GM11168 (cell line): Measurements from ENCODE around the gene SV2C.

ENCODE experiments used
- in situ Hi-C: fragments of 300-500 bp; cut with MboI; formaldehyde crosslinking; loops from one replicate; pipeline ENCODE4 v1.12.0; 2022; ENCODE audit warnings: low sequenced_read_pairs; ENCODE audit not compliant: unreplicated experiment

SV2C gene

DNA sequence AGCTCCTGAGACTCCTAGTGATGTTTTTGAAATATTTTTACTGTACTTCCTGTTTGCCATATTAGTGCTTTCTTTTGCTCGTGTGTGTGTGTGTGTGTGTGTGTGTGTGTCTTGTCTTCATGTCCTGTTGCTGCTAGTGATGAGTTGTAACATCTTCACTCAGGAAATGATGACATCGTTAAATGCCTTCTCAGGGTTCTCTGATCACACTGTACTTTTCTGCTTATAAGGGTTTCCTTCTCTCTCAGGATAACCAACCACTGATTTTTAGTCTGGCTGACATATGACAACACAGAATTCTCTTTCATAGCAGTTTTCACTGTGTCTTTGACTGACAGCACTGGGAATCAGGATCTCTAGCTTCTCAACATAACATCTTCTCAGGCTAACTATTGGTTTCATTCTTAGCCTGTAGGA lies 16.1 kb downstream of the SV2C start:
- in situ Hi-C loops, result no loop called here

GRCh38 chr5:76099756-76100155 lies 16.6 kb downstream of the SV2C start:
- in situ Hi-C loops, result no loop called here

DNA sequence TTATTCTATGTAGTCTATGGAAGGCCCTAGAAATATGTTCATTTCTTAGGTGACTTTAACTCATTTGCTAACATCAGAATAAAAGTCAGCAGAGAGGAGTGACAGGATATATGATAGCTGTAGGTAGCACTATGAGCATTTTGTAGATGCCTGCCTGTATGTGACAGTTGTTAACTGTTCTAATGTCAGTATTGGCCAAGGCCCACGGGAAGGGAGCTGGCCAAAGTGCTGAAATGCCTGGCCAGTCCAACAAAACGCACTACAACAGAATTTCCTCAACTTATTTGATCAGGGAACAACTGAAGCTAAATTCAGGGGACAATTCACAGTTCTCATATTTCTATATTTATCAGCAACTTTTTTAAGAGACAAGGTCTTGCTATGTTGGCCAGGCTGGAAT lies 20.8 kb downstream of the SV2C start:
- in situ Hi-C loops, result no loop called here

DNA sequence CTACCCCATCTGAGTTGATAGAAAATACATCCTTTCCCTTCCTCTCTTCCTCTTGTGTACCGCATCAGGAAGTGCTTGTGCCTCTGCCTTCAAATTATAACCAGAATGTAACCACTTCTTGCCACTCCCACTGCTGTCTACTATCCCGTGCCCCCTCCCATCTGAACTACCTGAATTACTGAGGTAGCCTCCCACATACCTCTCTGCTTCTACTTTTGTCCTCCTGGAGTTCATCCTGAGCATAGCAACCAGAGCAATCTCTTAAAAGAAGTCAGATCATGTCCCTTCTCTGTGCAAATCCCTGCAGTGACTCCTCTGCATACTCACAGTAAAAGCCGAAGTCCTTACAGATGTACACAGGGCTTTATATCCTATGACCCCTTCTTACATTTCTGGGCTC lies 23.0 kb downstream of the SV2C start:
- in situ Hi-C loops, result no loop called here

DNA sequence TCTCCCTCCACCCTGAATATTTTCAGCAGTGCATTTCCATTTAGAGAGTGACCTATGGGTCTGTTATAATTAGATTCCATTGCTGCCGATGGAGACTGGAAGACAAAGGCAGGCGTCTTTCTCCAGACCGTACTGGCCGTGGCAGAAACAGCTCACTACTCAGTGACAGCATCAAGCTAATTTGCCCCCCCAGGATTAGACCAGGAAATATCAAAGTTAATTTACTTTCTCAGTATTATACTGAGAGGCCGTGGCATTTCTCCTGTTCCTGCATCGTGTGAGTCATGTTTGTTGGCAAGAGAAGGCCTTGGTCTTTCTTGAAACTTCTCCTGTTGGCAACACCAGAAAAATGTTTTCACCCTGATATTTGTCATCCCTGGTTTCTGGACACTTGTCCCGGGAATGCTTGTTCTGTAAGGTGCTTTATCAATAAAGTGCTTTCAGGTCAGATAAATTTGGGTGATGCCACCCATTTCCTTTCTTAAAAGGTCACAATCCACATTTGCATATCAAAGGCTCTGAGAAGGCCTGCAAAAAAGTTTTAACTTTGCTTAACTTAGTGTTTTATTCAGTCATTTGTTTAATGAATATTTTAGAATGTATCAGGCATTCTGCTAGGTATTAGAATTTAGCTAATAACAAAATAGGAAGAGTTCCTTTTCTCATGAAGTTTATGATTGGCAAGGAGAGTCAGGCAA lies 28.4 kb downstream of the SV2C start:
- in situ Hi-C loops, result no loop called here

GRCh38 chr5:76113103-76113502 lies 29.9 kb downstream of the SV2C start:
- in situ Hi-C loops, result no loop called here

GRCh38 chr5:76114179-76114851 lies 31.1 kb downstream of the SV2C start:
- in situ Hi-C loops, result no loop called here

- in situ Hi-C loops, result no loop called here
These were observed 42.2 kb downstream of the SV2C start for GRCh38 chr5:76125346-76125745.

DNA sequence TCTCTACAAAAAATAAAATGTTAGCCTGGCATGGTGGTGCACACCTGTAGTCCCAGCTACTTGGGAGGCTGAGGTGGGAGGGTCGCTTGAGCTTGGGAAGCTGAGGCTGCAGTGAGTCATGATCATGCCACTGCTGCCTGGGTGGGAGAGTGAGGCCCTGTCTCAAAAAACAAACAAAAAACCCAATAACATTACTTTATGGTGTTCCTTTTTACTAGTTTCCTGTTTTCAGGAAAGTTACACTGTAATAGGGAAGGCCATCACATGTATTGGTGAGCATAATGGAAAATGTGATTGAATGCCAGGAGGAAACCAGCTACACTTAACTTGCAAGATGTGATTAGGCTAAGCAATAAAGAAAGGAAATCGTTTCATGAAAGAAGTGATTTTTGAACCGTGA lies 42.7 kb downstream of the SV2C start:
- in situ Hi-C loops, result no loop called here

GRCh38 chr5:76134003-76134402 lies 50.8 kb downstream of the SV2C start:
- in situ Hi-C loops, result no loop called here

GRCh38 chr5:76134646-76135045 lies 51.5 kb downstream of the SV2C start:
- in situ Hi-C loops, result no loop called here

DNA sequence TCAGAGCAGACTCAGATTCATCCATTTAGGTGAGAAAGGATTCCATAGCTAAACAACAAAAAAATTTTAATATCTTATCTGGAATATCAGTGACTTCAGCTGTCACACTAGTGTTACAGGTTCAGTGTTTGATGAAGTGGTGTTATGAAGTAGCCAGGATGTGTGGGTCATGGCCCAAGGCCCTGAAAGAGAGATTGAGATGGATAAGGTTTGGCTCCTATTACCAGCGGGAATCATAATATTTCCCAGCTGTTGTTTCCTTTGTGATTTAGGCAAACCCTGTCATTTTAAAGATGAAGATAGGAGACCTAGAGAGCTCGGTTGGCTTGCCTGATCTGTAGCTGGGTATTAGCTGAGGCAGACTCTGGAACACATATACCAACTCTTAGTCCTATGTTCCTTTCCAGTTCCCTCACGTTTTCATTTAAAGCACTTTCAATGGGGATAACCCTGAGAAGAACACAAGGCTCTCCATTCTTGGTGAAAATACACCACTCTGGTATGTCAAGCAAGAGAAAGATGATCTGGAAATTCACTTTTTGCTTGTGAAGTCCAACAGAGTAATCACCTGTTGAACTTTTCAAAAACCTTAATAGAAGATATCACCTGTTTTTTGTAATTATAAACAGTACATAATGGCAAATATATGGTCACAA lies 54.8 kb downstream of the SV2C start:
- in situ Hi-C loops, result no loop called here

DNA sequence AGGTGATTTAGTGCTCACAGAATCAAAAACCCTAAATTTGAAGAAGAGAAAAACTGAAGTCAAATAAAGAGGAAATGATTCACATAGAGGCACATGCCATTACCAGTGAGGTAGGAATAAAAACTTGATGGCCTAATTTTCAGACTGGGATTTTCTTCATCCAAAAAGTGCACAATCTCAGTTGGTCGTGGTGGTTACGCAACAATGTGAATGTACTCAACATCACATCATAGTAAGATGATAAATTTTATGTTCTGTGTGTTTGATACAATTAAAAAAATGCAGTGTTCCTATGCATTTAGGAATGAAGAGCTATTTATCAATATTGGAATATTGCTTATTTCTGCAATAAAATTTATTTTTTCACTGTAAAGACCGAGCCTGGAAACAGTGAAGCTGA lies 60.7 kb downstream of the SV2C start:
- in situ Hi-C loops, result no loop called here

DNA sequence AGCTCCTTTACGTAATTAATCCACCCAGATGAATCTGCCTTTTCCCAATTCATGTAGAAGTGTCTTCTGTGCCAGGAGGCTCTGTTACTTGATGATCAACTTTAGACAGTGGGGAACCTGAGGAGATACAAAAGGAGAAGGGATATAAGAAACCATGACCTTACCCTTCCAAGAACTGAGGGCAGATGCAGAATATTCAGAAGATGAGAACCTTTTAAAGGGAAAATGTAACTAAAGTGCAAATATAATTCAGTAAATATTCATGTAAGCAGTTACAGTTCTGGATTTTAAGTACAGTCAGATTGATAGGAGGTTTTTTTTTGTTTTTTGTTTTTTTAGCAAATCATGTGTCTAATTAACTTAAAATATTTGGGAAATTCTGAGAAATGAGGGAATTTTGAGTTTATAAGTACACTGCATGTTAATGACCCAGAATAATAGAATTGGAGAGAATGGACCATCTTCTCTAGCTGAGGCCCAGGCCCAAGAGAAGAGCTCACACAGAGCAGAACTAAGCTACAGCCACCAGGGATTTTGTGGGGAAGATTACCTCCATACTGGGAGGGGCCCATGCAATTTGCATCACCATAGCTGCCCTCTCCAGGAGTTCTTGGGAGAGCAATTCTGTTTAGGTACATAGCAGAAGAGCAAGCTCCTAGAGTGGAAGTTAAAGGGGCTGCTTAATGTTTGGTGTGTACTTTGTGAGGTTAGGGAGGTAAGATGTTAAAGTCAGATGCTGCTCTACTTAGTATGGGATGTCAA lies 61.5 kb downstream of the SV2C start:
- in situ Hi-C loops, result no loop called here

- in situ Hi-C loops, result no loop called here
These were observed 62.8 kb downstream of the SV2C start for GRCh38 chr5:76145945-76146344.

- in situ Hi-C loops, result no loop called here
These were observed 66.5 kb downstream of the SV2C start for GRCh38 chr5:76149636-76150035.

DNA sequence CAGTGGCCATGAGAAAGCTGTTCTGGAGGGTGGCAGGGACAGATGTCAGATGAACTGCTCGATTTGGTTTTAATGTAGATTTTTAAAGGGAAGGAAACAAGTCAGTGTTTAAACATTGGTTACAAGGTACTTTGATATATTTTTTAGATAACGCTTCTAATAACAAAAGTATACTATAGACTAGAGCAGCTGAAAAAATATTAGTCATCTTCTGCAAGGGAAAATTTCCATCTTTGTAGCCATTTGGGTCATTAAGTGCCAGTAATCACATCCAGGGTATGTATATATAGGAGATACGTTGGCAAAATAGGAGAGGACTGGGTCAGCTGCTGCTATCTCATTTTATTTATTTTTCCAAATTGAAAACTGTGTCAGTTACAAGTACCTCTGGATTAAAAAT lies 69.0 kb downstream of the SV2C start:
- in situ Hi-C loops, result no loop called here

DNA sequence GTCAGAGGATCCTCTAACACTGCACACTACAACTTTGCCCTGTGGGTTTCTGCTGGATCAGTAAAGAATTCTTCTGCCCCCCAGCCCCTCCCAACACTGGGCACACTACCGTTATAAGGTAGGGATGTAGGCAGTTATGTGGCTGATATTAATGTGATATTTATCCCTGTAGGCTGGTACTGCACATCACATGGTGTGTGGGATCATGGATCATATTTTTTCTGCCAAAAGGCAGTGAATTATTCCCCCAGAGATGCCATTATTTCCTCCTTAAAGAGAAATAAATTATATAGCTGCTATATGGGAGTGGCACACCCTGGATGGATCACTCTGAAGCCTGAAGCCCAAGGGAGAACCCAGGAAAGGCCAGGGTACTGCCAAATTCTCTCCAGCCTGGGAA lies 69.5 kb downstream of the SV2C start:
- in situ Hi-C loops, result no loop called here

GRCh38 chr5:76153271-76153670 lies 70.1 kb downstream of the SV2C start:
- in situ Hi-C loops, result no loop called here

DNA sequence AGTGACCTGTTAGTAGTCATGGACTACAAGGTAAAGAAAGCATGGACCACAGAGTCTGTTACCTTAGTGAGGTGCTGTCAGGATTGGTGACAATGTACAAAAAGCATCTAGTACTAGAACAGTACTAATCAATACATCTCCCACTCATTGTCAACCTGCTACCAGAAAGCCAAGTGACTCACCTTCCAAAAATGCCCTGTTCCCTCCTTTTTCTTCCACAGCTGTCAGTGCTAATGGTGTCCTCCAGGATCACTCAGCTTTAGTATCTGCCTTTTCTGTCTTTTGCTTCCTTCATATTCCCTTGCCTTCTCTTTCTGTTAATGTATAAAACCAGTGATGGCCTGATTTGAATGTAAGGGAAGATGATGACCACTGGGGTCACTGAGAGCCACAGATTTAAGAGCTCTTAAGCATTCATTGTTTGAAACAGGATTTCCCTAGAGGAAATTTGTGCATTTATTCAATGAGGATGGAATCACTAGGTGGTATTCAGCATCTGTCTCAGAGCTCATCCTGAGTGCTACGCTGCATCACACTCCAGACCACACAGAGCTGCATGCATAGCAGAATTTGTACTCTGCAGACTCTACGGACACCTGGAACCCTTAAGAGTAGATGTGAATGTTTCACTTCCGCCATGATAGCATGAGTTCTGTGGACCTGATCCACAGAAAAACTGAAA lies 71.0 kb downstream of the SV2C start:
- in situ Hi-C loops, result no loop called here
